ENCODE measurements around the gene INTS1. TPM values are rescaled to one million over a fixed set of nuclear protein-coding genes. Genes with fewer than 3 reads are reported as not detected.

Gene INTS1
- total RNA-seq, 2 donors from 2014 or later, result 66.3 to 72.9 TPM

DNA sequence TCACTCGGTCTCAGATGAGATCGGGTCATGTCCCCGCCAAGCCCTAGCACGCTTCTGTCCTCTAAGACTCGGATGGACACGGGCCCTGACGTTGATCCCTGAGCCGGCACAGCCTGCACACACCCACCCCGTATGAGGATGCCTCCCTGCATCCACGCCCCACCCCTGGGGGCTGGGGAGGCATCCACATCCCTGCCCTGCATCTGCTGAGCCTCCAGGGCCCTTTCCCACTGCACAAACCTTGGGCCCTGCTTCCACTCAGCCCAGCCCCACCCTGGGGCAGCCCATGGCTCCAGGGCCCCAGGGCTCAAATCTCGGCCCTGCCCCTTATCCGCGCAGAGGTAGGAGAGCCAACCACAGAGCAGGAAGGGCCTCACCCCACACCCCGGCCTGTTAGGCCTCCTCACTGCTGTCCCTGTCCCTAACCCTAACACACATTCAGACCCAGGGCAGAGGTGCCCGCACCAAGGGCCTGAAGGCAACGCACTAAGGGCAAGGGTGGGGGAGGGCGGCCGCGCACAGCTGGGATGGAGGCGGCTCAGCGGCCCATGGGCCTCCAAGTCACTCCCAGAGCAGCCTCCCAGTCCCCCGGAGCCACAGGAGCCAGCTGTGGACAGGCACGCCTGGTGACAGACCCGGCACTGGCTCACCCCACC lies 35.4 kb downstream of the INTS1 start:
- Histone ChIP-seq H3K27me3 (no peaks in the 10 kb centered on the region), H3K9me3 (no peaks in the 10 kb centered on the region), H3K27ac (no peak overlapping the region), H3K4me1 (peaks cover 8% of the 10 kb centered on the region), H3K36me3 (replicated peaks in 1 of 2; ENCODE audit: insufficient read depth in 1 of 2, low read depth in 2 of 2) (peaks cover 21 to 22% of the 10 kb centered on the region in 2 donors), H3K4me3 (no peak overlapping the region)
- DNase-seq (no peak), ATAC-seq (no peak)
- intact Hi-C loops (cut with DNase I), result no loop called here
- TF ChIP-seq, protein P1, sequence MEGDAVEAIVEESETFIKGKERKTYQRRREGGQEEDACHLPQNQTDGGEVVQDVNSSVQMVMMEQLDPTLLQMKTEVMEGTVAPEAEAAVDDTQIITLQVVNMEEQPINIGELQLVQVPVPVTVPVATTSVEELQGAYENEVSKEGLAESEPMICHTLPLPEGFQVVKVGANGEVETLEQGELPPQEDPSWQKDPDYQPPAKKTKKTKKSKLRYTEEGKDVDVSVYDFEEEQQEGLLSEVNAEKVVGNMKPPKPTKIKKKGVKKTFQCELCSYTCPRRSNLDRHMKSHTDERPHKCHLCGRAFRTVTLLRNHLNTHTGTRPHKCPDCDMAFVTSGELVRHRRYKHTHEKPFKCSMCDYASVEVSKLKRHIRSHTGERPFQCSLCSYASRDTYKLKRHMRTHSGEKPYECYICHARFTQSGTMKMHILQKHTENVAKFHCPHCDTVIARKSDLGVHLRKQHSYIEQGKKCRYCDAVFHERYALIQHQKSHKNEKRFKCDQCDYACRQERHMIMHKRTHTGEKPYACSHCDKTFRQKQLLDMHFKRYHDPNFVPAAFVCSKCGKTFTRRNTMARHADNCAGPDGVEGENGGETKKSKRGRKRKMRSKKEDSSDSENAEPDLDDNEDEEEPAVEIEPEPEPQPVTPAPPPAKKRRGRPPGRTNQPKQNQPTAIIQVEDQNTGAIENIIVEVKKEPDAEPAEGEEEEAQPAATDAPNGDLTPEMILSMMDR (IDR thresholded peaks at IDR 0.05), result no peak
- no peak for TF ChIP-seq POLR2A (IDR thresholded peaks at IDR 0.05)
- 92 to 94% methylated on average over 12 to 24 of the region's 24 CpGs for WGBS, 2 donors

DNA sequence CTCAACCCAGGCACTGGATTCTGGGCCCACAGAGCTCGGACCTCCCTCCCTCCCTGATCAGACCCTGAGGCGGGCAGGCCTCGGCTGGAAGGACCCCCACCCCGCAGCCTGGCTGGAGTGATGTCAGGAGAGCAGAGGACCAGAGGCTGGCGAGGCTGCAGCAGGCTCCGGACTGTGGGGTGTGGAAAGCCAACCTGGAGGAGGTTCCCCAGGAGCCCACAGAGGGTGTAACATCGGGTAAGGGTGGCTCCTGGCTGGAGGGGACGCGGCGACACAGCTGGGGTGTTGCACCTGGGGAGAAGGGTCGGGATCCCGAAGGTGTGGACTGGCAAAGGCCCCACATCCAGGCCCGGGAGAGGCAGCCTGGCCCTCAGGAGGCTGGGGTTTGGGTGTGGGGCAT lies 36.0 kb downstream of the INTS1 start:
- Histone ChIP-seq H3K4me1 (peaks cover 7% of the 10 kb centered on the region), H3K36me3 (replicated peaks in 1 of 2; ENCODE audit: insufficient read depth in 1 of 2, low read depth in 2 of 2) (peaks cover 17 to 22% of the 10 kb centered on the region in 2 donors)

DNA sequence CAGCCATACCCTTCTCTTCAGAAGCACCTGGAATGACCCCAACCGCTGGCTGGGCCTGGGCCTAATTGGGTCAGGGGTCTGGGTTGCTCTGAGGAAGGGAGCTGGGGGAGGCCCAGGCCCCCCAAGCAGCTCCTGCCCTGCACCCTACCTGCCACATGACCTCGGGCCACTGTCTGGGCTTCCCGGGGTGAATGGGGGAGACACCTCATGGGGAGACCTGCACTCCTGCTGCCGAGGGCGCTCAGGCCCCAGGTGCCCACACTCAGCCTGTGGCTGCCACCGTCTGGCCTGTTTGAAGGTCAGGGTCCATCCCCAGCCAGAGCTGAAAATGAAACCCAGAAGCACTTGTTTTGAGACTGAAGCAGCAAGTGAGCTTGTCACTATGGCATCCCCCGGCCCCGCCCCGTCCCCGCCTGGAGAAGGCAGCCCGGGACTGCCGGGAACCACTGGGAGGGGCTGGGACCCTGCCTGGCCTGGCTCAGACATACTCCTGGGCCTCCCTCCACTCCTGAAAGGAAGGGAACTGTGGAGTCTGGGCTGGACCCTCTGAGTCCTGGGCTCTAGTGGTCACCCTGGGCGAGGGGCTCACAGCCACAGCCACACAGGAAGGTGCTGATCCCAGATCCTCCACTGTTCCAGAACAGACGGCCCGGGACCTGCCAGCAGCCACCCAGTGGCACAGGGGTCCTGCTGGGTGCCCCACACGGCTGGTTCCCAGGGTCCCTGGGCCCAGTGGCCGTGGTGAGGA lies 37.5 kb downstream of the INTS1 start:
- Histone ChIP-seq H3K27ac (peak overlapping the region in 2 of 4 donors; percentile 4 to 44), H3K4me3 (no peak overlapping the region), H3K27me3 (no peaks in the 10 kb centered on the region), H3K9me3 (no peaks in the 10 kb centered on the region), H3K4me1 (peaks cover 9% of the 10 kb centered on the region), H3K36me3 (replicated peaks in 1 of 2; ENCODE audit: insufficient read depth in 1 of 2, low read depth in 2 of 2) (peaks cover 10 to 11% of the 10 kb centered on the region in 2 donors)
- WGBS, 2 donors, result 45 to 63% methylated on average over 5 to 14 of the region's 17 CpGs
- peak; percentile 55 for ATAC-seq
- TF ChIP-seq POLR2A (IDR thresholded peaks at IDR 0.05), result no peak
- intact Hi-C loops (cut with DNase I), result no loop called here
- DNase-seq, result peak; percentile 46 to 64 (median 60)

More for the DNA sequence above, 36.0 kb downstream of the INTS1 start:
- DNase-seq (no peak), ATAC-seq (no peak)
- intact Hi-C loops (cut with DNase I), result no loop called here
- TF ChIP-seq POLR2A (IDR thresholded peaks at IDR 0.05), result no peak
- no peak overlapping the region for H3K27ac ChIP-seq
- H3K4me3 ChIP-seq, result no peak overlapping the region
- no peaks in the 10 kb centered on the region for H3K9me3 ChIP-seq
- H3K27me3 ChIP-seq, result no peaks in the 10 kb centered on the region
- 87 to 90% methylated on average over 13 of the region's 13 CpGs for WGBS, 2 donors

DNA sequence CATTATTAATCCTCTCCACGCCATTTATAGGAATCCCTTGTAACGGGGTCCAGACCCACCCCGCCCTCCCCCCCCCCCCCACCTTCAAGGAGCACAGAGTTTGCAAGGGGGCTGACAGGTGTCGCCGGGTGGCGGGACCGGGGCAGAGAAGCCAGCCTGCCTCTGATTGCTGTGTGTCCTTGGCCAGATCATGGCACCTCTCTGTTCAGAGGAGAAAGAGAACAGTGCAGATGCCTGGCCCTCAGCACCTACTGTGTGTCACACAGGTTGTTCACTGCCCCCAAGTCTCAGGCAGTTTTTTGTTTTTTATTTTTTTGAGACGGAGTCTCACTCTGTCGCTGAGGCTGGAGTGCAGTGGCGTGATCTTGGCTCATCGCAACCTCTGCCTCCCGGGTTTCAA lies 39.5 kb downstream of the INTS1 start:
- H3K4me1 ChIP-seq, result peaks cover 29% of the 10 kb centered on the region
- DNase-seq (no peak), ATAC-seq (no peak)
- H3K27me3 ChIP-seq, result no peaks in the 10 kb centered on the region
- intact Hi-C loops (cut with DNase I), result no loop called here
- TF ChIP-seq POLR2A (IDR thresholded peaks at IDR 0.05), result no peak
- TF ChIP-seq, protein P1 (IDR thresholded peaks at IDR 0.05), result no peak
- H3K36me3 ChIP-seq (replicated peaks in 1 of 2; ENCODE audit: insufficient read depth in 1 of 2, low read depth in 2 of 2), result peaks cover 0 to 3% of the 10 kb centered on the region in 2 donors
- H3K4me3 ChIP-seq, result no peak overlapping the region
- WGBS, 2 donors, result 56 to 66% methylated on average over 11 to 12 of the region's 12 CpGs
- no peak overlapping the region for H3K27ac ChIP-seq
- no peaks in the 10 kb centered on the region for H3K9me3 ChIP-seq

DNA sequence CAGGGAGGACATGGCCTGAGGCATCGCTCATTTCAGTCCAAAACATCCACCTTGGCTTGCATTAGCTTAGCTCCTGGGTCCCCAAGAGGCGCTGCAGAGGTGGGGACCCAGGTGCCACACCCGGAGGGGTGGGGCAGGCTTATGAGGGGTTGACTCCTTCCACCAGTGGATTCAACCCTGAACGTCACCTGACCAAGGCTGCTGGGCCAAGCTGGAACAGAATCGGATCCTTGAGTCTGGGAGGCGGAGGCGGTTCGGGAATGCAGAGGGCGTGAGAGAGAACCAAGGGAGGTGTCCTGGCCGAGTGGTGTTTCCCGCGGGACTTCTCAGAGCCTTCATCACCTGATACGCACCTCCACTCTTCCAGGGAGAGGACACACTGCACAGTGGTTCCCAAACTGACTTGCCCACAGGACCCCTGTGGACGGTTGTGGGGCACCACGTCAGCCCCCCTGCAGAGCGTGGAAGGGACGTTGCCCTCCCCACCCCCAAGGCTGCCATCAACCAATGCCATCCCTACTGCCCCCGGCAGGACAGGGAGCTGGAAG lies 40.4 kb downstream of the INTS1 start:
- ATAC-seq, result no peak
- Histone ChIP-seq H3K4me3 (no peak overlapping the region), H3K9me3 (no peaks in the 10 kb centered on the region), H3K4me1 (peaks cover 31% of the 10 kb centered on the region), H3K36me3 (replicated peaks in 1 of 2; ENCODE audit: insufficient read depth in 1 of 2, low read depth in 2 of 2) (no peaks in the 10 kb centered on the region), H3K27ac (no peak overlapping the region), H3K27me3 (no peaks in the 10 kb centered on the region)
- TF ChIP-seq, protein P1 (IDR thresholded peaks at IDR 0.05), result no peak
- no peak for TF ChIP-seq POLR2A (IDR thresholded peaks at IDR 0.05)
- 24 to 41% methylated on average over 12 to 17 of the region's 18 CpGs for WGBS, 2 donors
- no peak for DNase-seq
- intact Hi-C loops (cut with DNase I), result no loop called here
